ENCODE results near the gene OSBPL3. TPM values are rescaled to one million over a fixed set of nuclear protein-coding genes. Genes with fewer than 3 reads are reported as not detected.
A peak's percentile ranks its signal among the peaks of the same experiment; 100 is the strongest.

The OSBPL3 gene
- total and polyA plus RNA-seq, 2 donors (not counting 3 experiments of a cell fraction or from before 2014, with no cell fraction given): 7.5 to 27.1 TPM

DNA sequence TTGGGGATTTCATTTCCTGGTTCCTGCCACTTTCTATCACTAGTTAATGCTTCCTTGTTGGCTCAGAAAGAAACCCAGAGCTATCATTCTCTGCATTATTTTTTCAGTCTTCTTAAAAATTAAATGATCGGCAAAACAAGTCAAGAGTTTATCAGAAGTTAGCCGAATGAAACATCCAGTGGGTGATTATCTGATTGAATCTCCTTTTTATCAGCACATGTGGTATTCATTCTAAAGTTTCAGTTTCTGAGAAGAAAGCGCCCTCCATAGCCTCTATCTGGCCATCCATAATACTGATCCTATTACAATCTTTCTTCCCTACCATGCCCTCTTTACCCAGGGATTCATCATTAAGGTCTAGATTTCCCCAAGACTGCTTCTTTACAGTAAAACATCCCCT lies 71.8 kb downstream of the OSBPL3 start:
- Histone ChIP-seq H2AFZ (ENCODE audit: low read depth, low read length) (no peak overlapping the region), H3K4me1 (ENCODE audit: control insufficient read depth, extremely low read depth, insufficient read depth, low read length) (peaks cover 61% of the 10 kb centered on the region), H3K4me3 (replicated peaks in 1 of 3; ENCODE audit: insufficient read depth in 1 of 3, low read depth in 1 of 3, low read length in 3 of 3) (peak overlapping the region in 1 of 3 experiments; percentile 28), H3K4me2 (ENCODE audit: insufficient read depth, low read length) (peak overlapping the region; percentile 72), H3K9me1 (replicated peaks; ENCODE audit: control insufficient read depth, extremely low read depth, insufficient read depth, low read length) (no peaks in the 10 kb centered on the region), H3K27ac (ENCODE audit: insufficient read depth, low read depth, low read length) (peak overlapping the region; percentile 90), H3K36me3 (ENCODE audit: control insufficient read depth in 2 of 2, extremely low read depth in 1 of 2, insufficient read depth in 2 of 2, low read length in 2 of 2) (no peaks in the 10 kb centered on the region), H3K9ac (replicated peaks; ENCODE audit: extremely low read depth, insufficient read depth, low read length) (peak overlapping the region; percentile 59), H4K20me1 (replicated peaks; ENCODE audit: control insufficient read depth, extremely low read depth, insufficient read depth, low read length) (no peaks in the 10 kb centered on the region), H3K9me3 (replicated peaks; ENCODE audit: control insufficient read depth, insufficient read depth, low read length) (no peaks in the 10 kb centered on the region), H3K27me3 (ENCODE audit: control insufficient read depth in 2 of 2, insufficient read depth in 2 of 2, low read length in 2 of 2) (no peaks in the 10 kb centered on the region), H3K79me2 (ENCODE audit: control insufficient read depth, insufficient read depth, low read length) (peaks cover 74% of the 10 kb centered on the region)
- POLR2A ChIA-PET: no interaction called here
- DNase-seq (ENCODE audit: low read depth, low spot score) (no peak), FAIRE-seq (peak; percentile 12)
- dilution Hi-C loops (cut with MboI; ENCODE audit: extremely low pct_ligation_motif_present, low sequenced_read_pairs) (no loop called here), intact Hi-C loops (cut with micrococcal nuclease) (loop anchor here (5.0 kb wide), 1 partner anchor 66 kb away; no protein-coding TSS in a partner anchor)
- BruUV-seq (replicated peaks): TSS peak; percentile 100
- TF ChIP-seq POLR2AphosphoS5 (IDR thresholded peaks at IDR 0.05; ENCODE audit: insufficient read depth, low read depth, low read length) (no peak), GATA2 (IDR thresholded peaks at IDR 0.05; ENCODE audit: insufficient read depth, insufficient read length, low read depth, low read length) (peak; percentile 31), POLR2A (IDR thresholded peaks at IDR 0.05; ENCODE audit: low read depth, low read length) (no peak)
- CTCF ChIA-PET: interaction anchor here (0.8 to 1.8 kb wide), 9 partner anchors 9 to 192 kb away, joined by 3 to 7 read pairs (median 3); partner anchors contain the start of gene OSBPL3

DNA sequence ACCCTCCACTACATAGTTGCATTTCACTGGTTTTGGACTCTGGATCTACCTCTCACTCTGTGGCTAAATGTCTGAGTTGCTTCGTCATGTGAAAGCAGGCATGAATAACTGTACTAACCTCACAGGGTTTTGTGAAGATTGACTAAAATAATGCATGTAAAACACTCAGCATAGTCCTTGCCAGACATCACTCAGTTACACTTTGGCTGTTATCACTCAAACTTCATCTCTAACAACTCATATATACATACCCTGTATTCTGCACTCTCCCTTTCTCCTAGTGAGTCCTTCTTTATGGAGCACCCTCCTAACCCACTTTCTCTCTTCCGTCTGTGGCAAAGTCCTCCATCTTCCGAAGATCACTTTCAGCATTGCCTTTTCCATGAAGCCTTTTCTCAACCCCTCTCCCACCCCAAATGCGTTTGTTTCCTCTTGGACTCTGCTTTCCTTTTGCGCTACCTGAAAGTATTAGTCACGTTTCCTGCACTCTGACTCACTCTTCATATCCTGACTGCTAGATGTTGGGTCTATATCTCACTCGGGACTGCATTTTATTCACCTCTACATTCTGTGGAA lies 72.6 kb downstream of the OSBPL3 start:
- H3K27ac ChIP-seq (ENCODE audit: insufficient read depth, low read depth, low read length): peak overlapping the region; percentile 90
- H3K36me3 ChIP-seq (ENCODE audit: control insufficient read depth in 2 of 2, extremely low read depth in 1 of 2, insufficient read depth in 2 of 2, low read length in 2 of 2): no peaks in the 10 kb centered on the region
- intact Hi-C loops (cut with micrococcal nuclease): loop anchor here (1.0 to 5.0 kb wide), 4 partner anchors 22 to 87 kb away; no protein-coding TSS in a partner anchor
- peak overlapping the region; percentile 59 for H3K9ac ChIP-seq (replicated peaks; ENCODE audit: extremely low read depth, insufficient read depth, low read length)
- peak overlapping the region; percentile 72 for H3K4me2 ChIP-seq (ENCODE audit: insufficient read depth, low read length)
- no peaks in the 10 kb centered on the region for H4K20me1 ChIP-seq (replicated peaks; ENCODE audit: control insufficient read depth, extremely low read depth, insufficient read depth, low read length)
- TSS peak; percentile 86 for BruUV-seq (replicated peaks)
- H3K9me3 ChIP-seq (replicated peaks; ENCODE audit: control insufficient read depth, insufficient read depth, low read length): no peaks in the 10 kb centered on the region
- H3K4me3 ChIP-seq (replicated peaks in 1 of 3; ENCODE audit: insufficient read depth in 1 of 3, low read depth in 1 of 3, low read length in 3 of 3): peak overlapping the region in 1 of 3 experiments; percentile 28
- ChIA-PET POLR2A (no interaction called here), CTCF (interaction anchor here (0.8 to 1.8 kb wide), 8 partner anchors 8 to 192 kb away, joined by 3 to 7 read pairs (median 4); partner anchors contain the start of gene OSBPL3)
- H3K4me1 ChIP-seq (ENCODE audit: control insufficient read depth, extremely low read depth, insufficient read depth, low read length): peaks cover 61% of the 10 kb centered on the region
- no peaks in the 10 kb centered on the region for H3K27me3 ChIP-seq (ENCODE audit: control insufficient read depth in 2 of 2, insufficient read depth in 2 of 2, low read length in 2 of 2)
- FAIRE-seq (peak; percentile 96), DNase-seq (ENCODE audit: low read depth, low spot score) (peak; percentile 89)
- H3K9me1 ChIP-seq (replicated peaks; ENCODE audit: control insufficient read depth, extremely low read depth, insufficient read depth, low read length): no peaks in the 10 kb centered on the region
- H3K79me2 ChIP-seq (ENCODE audit: control insufficient read depth, insufficient read depth, low read length): peaks cover 73% of the 10 kb centered on the region
- dilution Hi-C loops (cut with MboI; ENCODE audit: extremely low pct_ligation_motif_present, low sequenced_read_pairs): no loop called here
- TF ChIP-seq GATA2 (IDR thresholded peaks at IDR 0.05; ENCODE audit: insufficient read depth, insufficient read length, low read depth, low read length): peak; percentile 54
- TF ChIP-seq MYC (IDR thresholded peaks at IDR 0.05; ENCODE audit: low read depth, low read length): no peak
- no peak for TF ChIP-seq POLR2A (IDR thresholded peaks at IDR 0.05; ENCODE audit: low read depth, low read length)
- TF ChIP-seq EZH2 (IDR thresholded peaks at IDR 0.05; ENCODE audit: borderline replicate concordance, low read depth, low read length, severe bottlenecking): no peak
- TF ChIP-seq POLR2AphosphoS5 (IDR thresholded peaks at IDR 0.05; ENCODE audit: insufficient read depth, low read depth, low read length): peak; percentile 50
- peak; percentile 99 for TF ChIP-seq FOS (IDR thresholded peaks at IDR 0.05; ENCODE audit: borderline replicate concordance, insufficient read depth, low read length)
- TF ChIP-seq, protein P1, sequence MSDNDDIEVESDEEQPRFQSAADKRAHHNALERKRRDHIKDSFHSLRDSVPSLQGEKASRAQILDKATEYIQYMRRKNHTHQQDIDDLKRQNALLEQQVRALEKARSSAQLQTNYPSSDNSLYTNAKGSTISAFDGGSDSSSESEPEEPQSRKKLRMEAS (IDR thresholded peaks at IDR 0.05; ENCODE audit: insufficient read depth, insufficient read length): no peak
- peak; percentile 99 for TF ChIP-seq JUN (IDR thresholded peaks at IDR 0.05; ENCODE audit: borderline replicate concordance, insufficient read depth, insufficient read length, low read depth)
- peak overlapping the region; percentile 1 for H2AFZ ChIP-seq (ENCODE audit: low read depth, low read length)

Data from endothelial cell of umbilical vein (primary cell).